GM12864 (cell line): ENCODE data around the gene MPZL1.
A peak's percentile ranks its signal among the peaks of the same experiment; 100 is the strongest.

ENCODE experiments used
- DNase-seq: peaks from one replicate; pipeline ENCODE4 v3.0.0-alpha.2; 2011; ENCODE audit warnings: low read depth
- H3K4me3 ChIP-seq: 2 replicates; pipeline ENCODE4 v1.5.1; 2011; ENCODE audit warnings: mild to moderate bottlenecking, low read depth, low read length, control low read depth
- TF ChIP-seq, protein P1 (sequence below): IDR thresholded peaks from 2 replicates; pipeline ENCODE4 v1.5.1; 2011; ENCODE audit warnings: low read depth, mild to moderate bottlenecking, moderate library complexity, low read length, control low read depth, inconsistent platforms; ENCODE audit errors: missing control alignments

The MPZL1 gene

DNA sequence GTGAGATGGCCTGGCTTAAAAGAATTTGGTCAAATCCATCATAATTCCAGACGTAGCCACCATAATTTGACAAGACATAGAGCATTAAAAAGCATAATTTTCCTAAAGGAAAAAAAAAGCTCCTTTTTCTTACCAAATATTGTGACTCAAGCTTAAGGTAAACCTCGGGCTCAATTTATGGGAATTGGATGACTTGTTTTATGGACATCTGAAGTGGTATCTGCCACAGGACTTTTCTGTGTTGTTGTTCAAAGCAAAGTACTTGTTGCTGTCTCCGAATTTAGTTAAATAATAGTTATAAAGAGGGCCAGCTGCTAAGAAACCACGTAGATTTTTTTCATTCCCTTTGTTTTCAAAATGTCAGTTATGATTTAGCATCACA, 1.1 kb downstream of the MPZL1 start:
- TF ChIP-seq, protein P1, sequence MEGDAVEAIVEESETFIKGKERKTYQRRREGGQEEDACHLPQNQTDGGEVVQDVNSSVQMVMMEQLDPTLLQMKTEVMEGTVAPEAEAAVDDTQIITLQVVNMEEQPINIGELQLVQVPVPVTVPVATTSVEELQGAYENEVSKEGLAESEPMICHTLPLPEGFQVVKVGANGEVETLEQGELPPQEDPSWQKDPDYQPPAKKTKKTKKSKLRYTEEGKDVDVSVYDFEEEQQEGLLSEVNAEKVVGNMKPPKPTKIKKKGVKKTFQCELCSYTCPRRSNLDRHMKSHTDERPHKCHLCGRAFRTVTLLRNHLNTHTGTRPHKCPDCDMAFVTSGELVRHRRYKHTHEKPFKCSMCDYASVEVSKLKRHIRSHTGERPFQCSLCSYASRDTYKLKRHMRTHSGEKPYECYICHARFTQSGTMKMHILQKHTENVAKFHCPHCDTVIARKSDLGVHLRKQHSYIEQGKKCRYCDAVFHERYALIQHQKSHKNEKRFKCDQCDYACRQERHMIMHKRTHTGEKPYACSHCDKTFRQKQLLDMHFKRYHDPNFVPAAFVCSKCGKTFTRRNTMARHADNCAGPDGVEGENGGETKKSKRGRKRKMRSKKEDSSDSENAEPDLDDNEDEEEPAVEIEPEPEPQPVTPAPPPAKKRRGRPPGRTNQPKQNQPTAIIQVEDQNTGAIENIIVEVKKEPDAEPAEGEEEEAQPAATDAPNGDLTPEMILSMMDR, result no peak
- peak overlapping the region; percentile 99 for H3K4me3 ChIP-seq
- DNase-seq, result no peak

GRCh38 chr1:167723707-167724323, 2.0 kb downstream of the MPZL1 start:
- DNase-seq, result no peak
- peak overlapping the region; percentile 10; the same call in 1 of the 2 replicates for H3K4me3 ChIP-seq
- TF ChIP-seq, protein P1, result no peak

DNA sequence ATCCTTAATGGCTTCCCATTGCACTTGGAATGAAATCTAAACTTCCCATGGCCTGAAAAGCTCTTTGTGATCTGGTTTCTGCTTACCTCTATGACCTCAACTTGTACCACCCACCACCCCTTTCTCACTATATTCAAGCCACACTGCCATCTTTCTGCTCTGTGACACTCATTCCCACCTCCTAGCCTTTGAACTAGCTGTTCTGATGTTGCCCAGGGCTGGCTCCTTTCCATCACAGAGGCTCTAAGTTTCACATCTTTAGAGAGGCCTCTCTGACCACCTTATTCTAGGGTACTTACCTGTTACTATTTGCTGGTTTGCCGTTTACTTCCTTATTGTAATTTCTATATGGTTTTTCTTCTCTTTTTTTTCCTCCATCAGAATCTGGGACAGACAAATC, 4.2 kb downstream of the MPZL1 start:
- TF ChIP-seq, protein P1, result no peak
- no peak for DNase-seq
- H3K4me3 ChIP-seq, result no peak overlapping the region

DNA sequence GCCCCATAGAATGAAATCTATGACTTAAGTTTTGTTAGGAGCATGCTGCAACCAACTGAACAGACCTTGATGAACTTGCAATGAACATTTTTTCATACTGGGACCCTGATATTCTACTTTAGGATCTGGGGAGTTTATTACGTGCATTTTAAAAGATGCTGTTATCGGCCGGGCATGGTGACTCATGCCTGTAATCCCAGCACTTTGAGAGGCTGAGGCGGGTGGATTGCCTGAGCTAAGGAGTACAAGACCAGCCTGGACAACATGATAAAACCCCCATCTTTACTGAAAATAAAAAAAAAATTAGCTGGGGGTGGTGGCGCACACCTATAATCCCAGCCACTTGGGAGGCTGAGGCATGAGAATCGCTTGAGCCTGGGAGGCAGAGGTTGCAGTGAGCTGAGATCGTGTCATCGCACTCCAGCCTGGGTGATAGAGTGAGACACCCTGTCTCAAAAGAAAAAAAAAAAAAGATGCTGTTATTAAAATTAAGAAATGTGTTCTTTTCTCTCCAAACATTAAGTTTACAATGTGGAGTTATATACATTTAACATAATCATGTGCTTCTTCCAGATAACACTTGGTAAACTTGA, 7.1 kb downstream of the MPZL1 start:
- DNase-seq, result no peak
- H3K4me3 ChIP-seq, result no peak overlapping the region
- TF ChIP-seq, protein P1, result no peak

DNA sequence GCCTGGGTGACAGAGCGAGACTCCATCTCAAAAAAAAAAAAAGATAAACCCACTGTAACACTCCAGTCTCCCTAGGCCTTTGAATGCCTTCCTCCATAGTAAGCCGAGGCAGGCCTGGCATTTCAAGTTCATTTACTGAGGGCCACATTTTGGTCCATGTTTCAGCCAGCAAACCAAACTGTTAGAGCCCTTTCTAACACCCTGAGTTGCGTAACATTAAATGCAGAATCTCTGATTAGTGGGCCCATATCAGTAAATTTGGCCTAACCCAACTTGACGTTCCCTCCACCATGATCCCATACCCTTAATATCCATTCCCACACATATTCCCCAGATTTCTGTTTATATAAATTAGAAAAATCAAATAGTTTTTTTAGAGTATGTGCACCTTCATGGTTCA, 12.4 kb downstream of the MPZL1 start:
- DNase-seq, result no peak
- H3K4me3 ChIP-seq, result no peak overlapping the region
- TF ChIP-seq, protein P1, result no peak

DNA sequence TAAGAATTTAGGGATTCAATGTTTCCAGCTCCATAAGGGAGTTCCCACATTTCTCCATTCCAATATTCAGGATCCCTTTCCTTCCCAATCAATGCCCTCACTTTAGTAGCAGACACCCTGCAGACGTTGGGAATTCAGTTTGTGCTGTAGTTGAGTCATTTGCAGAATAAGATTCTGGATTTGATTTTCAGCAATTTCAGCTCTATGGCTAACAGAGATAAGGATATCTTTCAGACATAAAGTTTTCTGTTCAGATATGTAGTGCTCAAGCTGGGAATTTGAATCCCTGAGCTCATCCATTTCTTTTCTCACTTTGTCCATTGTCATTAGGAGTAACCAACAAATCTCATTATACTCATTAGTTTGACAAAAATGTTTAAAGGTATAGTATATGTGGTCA, 13.1 kb downstream of the MPZL1 start:
- H3K4me3 ChIP-seq, result no peak overlapping the region
- TF ChIP-seq, protein P1, result no peak
- no peak for DNase-seq

DNA sequence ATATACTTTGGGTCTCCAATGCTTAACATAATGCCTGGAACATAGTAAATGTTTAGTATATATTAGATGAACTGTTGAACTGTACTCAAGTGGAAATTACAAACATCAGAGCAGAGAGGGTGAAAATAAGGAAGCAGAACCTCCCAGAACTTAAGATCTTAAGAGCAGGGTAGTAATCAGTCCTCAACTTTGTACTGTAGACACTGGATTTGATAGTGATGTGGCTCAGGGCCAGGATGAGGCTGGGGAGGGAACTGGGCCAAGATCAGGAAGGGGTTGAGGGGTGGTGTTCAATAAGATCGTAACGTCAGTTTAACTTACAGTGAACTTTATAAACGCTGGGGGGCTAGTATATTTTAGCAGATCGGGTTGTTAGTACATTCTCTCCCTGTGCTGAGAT, 15.4 kb downstream of the MPZL1 start:
- H3K4me3 ChIP-seq, result no peak overlapping the region
- DNase-seq, result no peak
- TF ChIP-seq, protein P1, result no peak
